Activated CD4-positive, alpha-beta memory T cell treated with anti-CD3 and anti-CD28 coated beads for 36 hours (primary cell): ENCODE results near the gene MGME1. TPM values are rescaled to one million over a fixed set of nuclear protein-coding genes. Genes with fewer than 3 reads are reported as not detected.

Experiments used
- CTCF ChIA-PET: fragments of 350-600 bp; sonication (Branson Sonifier 250); formaldehyde crosslinking; loops from one replicate; lab custom pipeline; 2021; ENCODE audit warnings: antibody characterized with exemption, inconsistent platforms; lab: Charles Lee
- POLR2A ChIA-PET: fragments of 350-600 bp; sonication (Branson Sonifier 250); formaldehyde crosslinking; loops from one replicate; lab custom pipeline; 2021; ENCODE audit warnings: antibody characterized with exemption; lab: Charles Lee
- DNase-seq: peaks from one replicate; pipeline ENCODE4 v3.0.0-alpha.2; 2020
- H3K27ac Mint-ChIP-seq: one replicate; pipeline ENCODE4 v1.8.0; 2021; ENCODE audit warnings: mixed read lengths
- H3K27me3 Mint-ChIP-seq: one replicate; pipeline ENCODE4 v1.8.0; 2021; ENCODE audit warnings: mixed read lengths
- H3K36me3 Mint-ChIP-seq: one replicate; pipeline ENCODE4 v1.8.0; 2021; ENCODE audit warnings: mixed read lengths
- H3K4me1 Mint-ChIP-seq: one replicate; pipeline ENCODE4 v1.8.0; 2021; ENCODE audit warnings: low read depth, mixed read lengths
- H3K4me3 Mint-ChIP-seq: one replicate; pipeline ENCODE4 v1.8.0; 2021; ENCODE audit warnings: mild to moderate bottlenecking, mixed read lengths
- H3K9me3 Mint-ChIP-seq: one replicate; pipeline ENCODE4 v1.8.0; 2021; ENCODE audit warnings: mixed read lengths
- intact Hi-C: fragments of 100-400 bp; cut with micrococcal nuclease; formaldehyde crosslinking; loops from one replicate; pipeline ENCODE4 v1.15.1; 2023
- total RNA-seq, 2 experiments: library from RNA; stranded (reverse); gene quantifications; one replicate each; pipeline ENCODE4 v1.2.3, GENCODE V29; 2021

The MGME1 gene
- total RNA-seq, 2 experiments from 2014 or later, result 31.0 to 34.7 TPM

GRCh38 chr20:17976305-17976704, 7.5 kb downstream of the MGME1 start:
- CTCF ChIA-PET, result interaction anchor here (1.4 kb wide), 1 partner anchor 21 kb away, joined by 5 read pairs; no protein-coding TSS in a partner anchor

GRCh38 chr20:17985388-17986018, 16.7 kb downstream of the MGME1 start:
- POLR2A ChIA-PET, result interaction anchor here (0.6 kb wide), 1 partner anchor 11 kb away, joined by 3 read pairs; no protein-coding TSS in a partner anchor
- no peaks in the 10 kb centered on the region for H3K9me3 Mint-ChIP-seq
- CTCF ChIA-PET, result interaction anchor here (1.6 kb wide), 1 partner anchor 11 kb away, joined by 3 read pairs; no protein-coding TSS in a partner anchor
- peaks cover 11% of the 10 kb centered on the region for H3K4me1 Mint-ChIP-seq
- intact Hi-C loops, result no loop called here
- no peak overlapping the region for H3K4me3 Mint-ChIP-seq
- no peak for DNase-seq
- peaks cover 28% of the 10 kb centered on the region for H3K36me3 Mint-ChIP-seq
- H3K27ac Mint-ChIP-seq, result no peak overlapping the region
- no peaks in the 10 kb centered on the region for H3K27me3 Mint-ChIP-seq

More at GRCh38 chr20:17976305-17976704, 7.5 kb downstream of the MGME1 start:
- Mint-ChIP-seq H3K27me3 (no peaks in the 10 kb centered on the region), H3K27ac (no peak overlapping the region), H3K4me1 (peaks cover 34% of the 10 kb centered on the region), H3K4me3 (no peak overlapping the region), H3K36me3 (peaks cover 44% of the 10 kb centered on the region), H3K9me3 (no peaks in the 10 kb centered on the region)
- POLR2A ChIA-PET, result interaction anchor here (0.6 kb wide), 1 partner anchor 14 kb away, joined by 3 read pairs; no protein-coding TSS in a partner anchor
- no peak for DNase-seq
- intact Hi-C loops, result no loop called here

GRCh38 chr20:17987988-17988387, 19.2 kb downstream of the MGME1 start:
- CTCF ChIA-PET, result no interaction called here

GRCh38 chr20:17990278-17990972, 21.6 kb downstream of the MGME1 start:
- no peaks in the 10 kb centered on the region for H3K27me3 Mint-ChIP-seq
- CTCF ChIA-PET, result interaction anchor here (6.9 kb wide), 1 partner anchor 24 kb away, joined by 31 read pairs; no protein-coding TSS in a partner anchor
- intact Hi-C loops, result loop anchor here (5.0 kb wide), 1 partner anchor 378 kb away; no protein-coding TSS in a partner anchor
- POLR2A ChIA-PET, result interaction anchor here (0.6 to 1.0 kb wide), 3 partner anchors 14 to 295 kb away, joined by 3 read pairs; no protein-coding TSS in a partner anchor
- no peak overlapping the region for H3K4me3 Mint-ChIP-seq
- H3K36me3 Mint-ChIP-seq, result peaks cover 20% of the 10 kb centered on the region
- no peaks in the 10 kb centered on the region for H3K9me3 Mint-ChIP-seq
- H3K4me1 Mint-ChIP-seq, result peaks cover 31% of the 10 kb centered on the region
- DNase-seq, result no peak
- no peak overlapping the region for H3K27ac Mint-ChIP-seq

More at GRCh38 chr20:17987988-17988387, 19.2 kb downstream of the MGME1 start:
- DNase-seq, result no peak
- H3K27ac Mint-ChIP-seq, result no peak overlapping the region
- H3K36me3 Mint-ChIP-seq, result peaks cover 22% of the 10 kb centered on the region
- H3K4me3 Mint-ChIP-seq, result no peak overlapping the region
- POLR2A ChIA-PET, result no interaction called here
- H3K27me3 Mint-ChIP-seq, result no peaks in the 10 kb centered on the region
- H3K9me3 Mint-ChIP-seq, result no peaks in the 10 kb centered on the region
- intact Hi-C loops, result no loop called here
- H3K4me1 Mint-ChIP-seq, result peaks cover 22% of the 10 kb centered on the region

GRCh38 chr20:17992224-17992637, 23.4 kb downstream of the MGME1 start:
- DNase-seq, result peak; percentile 84
- Mint-ChIP-seq H3K4me1 (peaks cover 36% of the 10 kb centered on the region), H3K36me3 (peaks cover 18% of the 10 kb centered on the region), H3K9me3 (no peaks in the 10 kb centered on the region), H3K27me3 (no peaks in the 10 kb centered on the region), H3K27ac (peak overlapping the region; percentile 81), H3K4me3 (peak overlapping the region; percentile 31)
- ChIA-PET POLR2A (interaction anchor here (1.0 to 2.2 kb wide), 6 partner anchors 24 to 97 kb away, joined by 3 to 13 read pairs (median 4); no protein-coding TSS in a partner anchor), CTCF (interaction anchor here (1.1 to 6.9 kb wide), 4 partner anchors 26 to 335 kb away, joined by 3 to 42 read pairs (median 22); partner anchors contain the start of gene RRBP1)
- intact Hi-C loops, result loop anchor here (1.0 to 5.0 kb wide), 9 partner anchors 24 to 487 kb away; partner anchors contain the start of genes RRBP1 and SNX5

- H3K36me3 Mint-ChIP-seq, result peaks cover 12% of the 10 kb centered on the region
- H3K4me1 Mint-ChIP-seq, result peaks cover 29% of the 10 kb centered on the region
- H3K27me3 Mint-ChIP-seq, result peaks cover 3% of the 10 kb centered on the region
- ChIA-PET POLR2A (interaction anchor here (0.6 to 2.2 kb wide), 6 partner anchors 25 to 241 kb away, joined by 3 to 13 read pairs (median 4); no protein-coding TSS in a partner anchor), CTCF (interaction anchor here (1.1 to 6.9 kb wide), 6 partner anchors 23 to 487 kb away, joined by 3 to 42 read pairs (median 17); partner anchors contain the start of gene RRBP1)
- intact Hi-C loops, result loop anchor here (1.0 to 5.0 kb wide), 9 partner anchors 25 to 488 kb away; partner anchors contain the start of genes RRBP1 and SNX5
- peak overlapping the region; percentile 81 for H3K27ac Mint-ChIP-seq
- H3K4me3 Mint-ChIP-seq, result peak overlapping the region; percentile 31
- no peaks in the 10 kb centered on the region for H3K9me3 Mint-ChIP-seq
- no peak for DNase-seq
Observed at GRCh38 chr20:17992847-17993513, 24.2 kb downstream of the MGME1 start.

GRCh38 chr20:17993546-17993945, 24.7 kb downstream of the MGME1 start:
- intact Hi-C loops, result loop anchor here (5.0 kb wide), 1 partner anchor 381 kb away; no protein-coding TSS in a partner anchor
- no peak for DNase-seq
- Mint-ChIP-seq H3K27me3 (peaks cover 3% of the 10 kb centered on the region), H3K4me3 (no peak overlapping the region), H3K9me3 (no peaks in the 10 kb centered on the region), H3K36me3 (peaks cover 10% of the 10 kb centered on the region), H3K4me1 (peaks cover 28% of the 10 kb centered on the region), H3K27ac (peak overlapping the region; percentile 81)
- POLR2A ChIA-PET, result interaction anchor here (0.6 to 2.2 kb wide), 5 partner anchors 26 to 242 kb away, joined by 3 to 13 read pairs (median 4); no protein-coding TSS in a partner anchor
- CTCF ChIA-PET, result interaction anchor here (1.0 to 6.9 kb wide), 6 partner anchors 23 to 488 kb away, joined by 3 to 42 read pairs (median 17); partner anchors contain the start of gene RRBP1

GRCh38 chr20:17995967-17996819, 27.4 kb downstream of the MGME1 start:
- DNase-seq, result peak; percentile 55
- H3K27me3 Mint-ChIP-seq, result peaks cover 3% of the 10 kb centered on the region
- no peak overlapping the region for H3K27ac Mint-ChIP-seq
- ChIA-PET POLR2A (interaction anchor here (1.0 kb wide), 1 partner anchor 314 kb away, joined by 4 read pairs; the partner anchor contains the start of gene RRBP1), CTCF (interaction anchor here (0.6 to 6.9 kb wide), 24 partner anchors 11 to 1945 kb away, joined by 3 to 42 read pairs (median 4); partner anchors contain the start of genes DSTN, RRBP1 and ZNF133)
- H3K4me1 Mint-ChIP-seq, result peaks cover 28% of the 10 kb centered on the region
- H3K36me3 Mint-ChIP-seq, result no peaks in the 10 kb centered on the region
- no peaks in the 10 kb centered on the region for H3K9me3 Mint-ChIP-seq
- H3K4me3 Mint-ChIP-seq, result no peak overlapping the region
- intact Hi-C loops, result loop anchor here (1.0 kb wide), 4 partner anchors 37 to 492 kb away; partner anchors contain the start of gene RRBP1

- ChIA-PET POLR2A (no interaction called here), CTCF (interaction anchor here (2.0 kb wide), 1 partner anchor 316 kb away, joined by 8 read pairs; the partner anchor contains the start of gene RRBP1)
- no peak for DNase-seq
- Mint-ChIP-seq H3K4me3 (no peak overlapping the region), H3K4me1 (peaks cover 11% of the 10 kb centered on the region), H3K36me3 (no peaks in the 10 kb centered on the region), H3K9me3 (no peaks in the 10 kb centered on the region), H3K27me3 (peaks cover 3% of the 10 kb centered on the region), H3K27ac (no peak overlapping the region)
- intact Hi-C loops, result no loop called here
Observed at GRCh38 chr20:17998446-17998845, 29.6 kb downstream of the MGME1 start.

GRCh38 chr20:17999566-17999965, 30.7 kb downstream of the MGME1 start:
- H3K4me3 Mint-ChIP-seq, result no peak overlapping the region
- H3K27ac Mint-ChIP-seq, result no peak overlapping the region
- H3K9me3 Mint-ChIP-seq, result no peaks in the 10 kb centered on the region
- H3K27me3 Mint-ChIP-seq, result peaks cover 3% of the 10 kb centered on the region
- H3K4me1 Mint-ChIP-seq, result peaks cover 8% of the 10 kb centered on the region
- CTCF ChIA-PET, result interaction anchor here (1.5 to 2.0 kb wide), 2 partner anchors 41 to 317 kb away, joined by 4 to 8 read pairs; partner anchors contain the start of gene RRBP1
- intact Hi-C loops, result no loop called here
- H3K36me3 Mint-ChIP-seq, result no peaks in the 10 kb centered on the region
- DNase-seq, result no peak
- POLR2A ChIA-PET, result no interaction called here
